ENCODE results near the gene LBR. TPM values are rescaled to one million over a fixed set of nuclear protein-coding genes. Genes with fewer than 3 reads are reported as not detected.
A peak's percentile ranks its signal among the peaks of the same experiment; 100 is the strongest.

Gene LBR
- total and polyA plus RNA-seq, 2 experiments from 2014 or later = 50.6 to 91.3 TPM

- TF ChIP-seq CREB1 (CRISPR knock-in tag; IDR thresholded peaks at IDR 0.05; ENCODE audit: low read depth) (no peak), EZH2phosphoT487 (IDR thresholded peaks at IDR 0.05; ENCODE audit: unreplicated experiment) (no peak), NANOG (IDR thresholded peaks at IDR 0.05; ENCODE audit: borderline replicate concordance) (no peak), ETS1 (IDR thresholded peaks at IDR 0.05) (no peak), CTCF (conservative IDR thresholded peaks at IDR 0.05; ENCODE audit: low read depth in 2 of 2) (no peak), ZNF114 (CRISPR knock-in tag; IDR thresholded peaks at IDR 0.05) (no peak), STAT1 (IDR thresholded peaks at IDR 0.05; ENCODE audit: unreplicated experiment) (no peak), ZNF331 (CRISPR knock-in tag; IDR thresholded peaks at IDR 0.05; ENCODE audit: low read depth) (no peak), EZH2 (IDR thresholded peaks at IDR 0.05; ENCODE audit: low read depth, unreplicated experiment) (no peak)
Measured at GRCh38 chr1:225453797-225454648, 26.2 kb upstream of the LBR start (continued).

GRCh38 chr1:225451840-225452515, 24.1 kb upstream of the LBR start:
- Mint-ChIP-seq H3K27ac (no peak overlapping the region), H3K4me3 (no peak overlapping the region), H3K27me3 (ENCODE audit: insufficient read depth, low read depth, poor library complexity) (peaks cover 5% of the 10 kb centered on the region), H3K36me3 (ENCODE audit: low read depth) (no peaks in the 10 kb centered on the region), H3K4me1 (peaks cover 10% of the 10 kb centered on the region), H3K9me3 (peaks cover 5% of the 10 kb centered on the region)
- no peaks in the 10 kb centered on the region for H3K27me3 ChIP-seq (ENCODE audit: insufficient read depth)
- H2AFZ ChIP-seq = peak overlapping the region; percentile 81; the same call in 1 of the 2 replicates
- no peak overlapping the region for H3K4me3 ChIP-seq
- DNase-seq (ENCODE audit: low spot score) (peak; percentile 50), ATAC-seq (peak; percentile 43)
- no peaks in the 10 kb centered on the region for H3K9me2 ChIP-seq (ENCODE audit: insufficient read depth)
- no peak overlapping the region for H3K4me2 ChIP-seq
- H3K27ac ChIP-seq (ENCODE audit: low read depth) = no peak overlapping the region
- H3K4me1 ChIP-seq (ENCODE audit: insufficient read depth) = peaks cover 3% of the 10 kb centered on the region
- H3F3A ChIP-seq (replicated peaks; ENCODE audit: low read depth) = no peaks in the 10 kb centered on the region
- TF ChIP-seq ETS1 (IDR thresholded peaks at IDR 0.05) (no peak), CTCF (conservative IDR thresholded peaks at IDR 0.05; ENCODE audit: low read depth in 2 of 2) (peak; percentile 46 to 72)
- H3K36me3 ChIP-seq (ENCODE audit: insufficient read depth) = no peaks in the 10 kb centered on the region
- H4K20me1 ChIP-seq (replicated peaks; ENCODE audit: insufficient read depth) = no peaks in the 10 kb centered on the region
- no peaks in the 10 kb centered on the region for H3K79me2 ChIP-seq (replicated peaks; ENCODE audit: insufficient read depth)

Data from GM23338 (cell line).